Breast epithelium (tissue), 4 donors: Measurements from ENCODE around the gene ROR2. TPM values are rescaled to one million over a fixed set of nuclear protein-coding genes. Genes with fewer than 3 reads are reported as not detected.

Source experiments
- DNase-seq, 2 donors: peaks; one replicate each; pipeline ENCODE4 v3.0.0-alpha.2; 2019; ENCODE audit warnings: low spot score in 2 of 2
- H3K27ac ChIP-seq, 2 donors: fragments of 200-600 bp; sonication (generic) in 1 of 2; one replicate each; pipeline ENCODE4 v1.5.1; 2016 to 2019; ENCODE audit warnings: mild to moderate bottlenecking in 1 of 2
- H3K27me3 ChIP-seq, 2 donors: fragments of 200-600 bp; sonication (generic) in 1 of 2; one replicate each; pipeline versions ENCODE4 v1.5.1 to v1.6.0; 2017 to 2019; ENCODE audit warnings: control low read depth in 1 of 2, mild to moderate bottlenecking in 1 of 2
- H3K36me3 ChIP-seq: fragments of 200-600 bp; one replicate; pipeline ENCODE4 v1.5.1; 2019
- H3K4me1 ChIP-seq, 2 donors: fragments of 200-600 bp; sonication (generic); one replicate each; pipeline ENCODE4 v1.5.1; 2016 to 2019; ENCODE audit warnings: control low read depth in 1 of 2
- H3K4me3 ChIP-seq, 3 donors: fragments of 200-600 bp; sonication (generic); 1 replicate in 2 of 3; 2 replicates in 1 of 3; pipeline ENCODE4 v1.5.1; 2016 to 2019; ENCODE audit warnings: mild to moderate bottlenecking in 3 of 3, moderate library complexity in 2 of 3
- H3K9me3 ChIP-seq, 2 donors: fragments of 200-600 bp; sonication (generic) in 1 of 2; one replicate each; pipeline ENCODE4 v1.5.1; 2016 to 2019; ENCODE audit warnings: control low read depth in 1 of 2
- CTCF ChIP-seq, 3 donors: fragments of 450-650 bp; IDR thresholded peaks; one replicate each; pipeline ENCODE4 v1.5.1; 2016 to 2017; ENCODE audit warnings: antibody characterized with exemption in 3 of 3, mild to moderate bottlenecking in 3 of 3, moderate library complexity in 3 of 3
- POLR2A ChIP-seq: fragments of 450-650 bp; IDR thresholded peaks from one replicate; pipeline ENCODE4 v1.6.1; 2016; ENCODE audit warnings: antibody characterized with exemption, mild to moderate bottlenecking, moderate library complexity
- POLR2AphosphoS5 ChIP-seq, 3 donors: sonication (generic); formaldehyde crosslinking; IDR thresholded peaks; one replicate each; pipeline ENCODE4 v1.6.1; 2017; ENCODE audit warnings: antibody characterized with exemption in 3 of 3
- intact Hi-C: fragments of 100-400 bp; cut with DNase I; formaldehyde crosslinking; loops from one replicate; pipeline ENCODE4 v1.15.1; 2023; ENCODE audit warnings: low total_unique reads
- total RNA-seq, 3 donors: library from RNA; depleted of rRNA; stranded (reverse); fragments of >200 nt; gene quantifications; one replicate each; pipeline ENCODE4 v1.1.0, GENCODE V29; 2016

The ROR2 gene
- total RNA-seq, 3 donors from 2014 or later = 2.1 to 25.6 (median 10.2) TPM

- Histone ChIP-seq H3K9me3 (peaks cover 0 to under 1% of the 10 kb centered on the region in 2 donors), H3K27ac (peak overlapping the region; percentile 73 to 90), H3K36me3 (no peaks in the 10 kb centered on the region), H3K4me3 (peak overlapping the region in 1 of 3 donors; percentile 43), H3K4me1 (no peaks in the 10 kb centered on the region), H3K27me3 (no peaks in the 10 kb centered on the region)
- intact Hi-C loops = no loop called here
- TF ChIP-seq CTCF (IDR thresholded peaks at IDR 0.05) = no peak
- no peak for TF ChIP-seq POLR2A
- TF ChIP-seq POLR2AphosphoS5 (IDR thresholded peaks at IDR 0.05) = no peak
- DNase-seq = no peak
These were observed 132.9 kb downstream of the ROR2 start for GRCh38 chr9:91817106-91817492.

GRCh38 chr9:91816356-91816755 lies 133.7 kb downstream of the ROR2 start:
- TF ChIP-seq POLR2A (no peak), POLR2AphosphoS5 (IDR thresholded peaks at IDR 0.05) (no peak), CTCF (IDR thresholded peaks at IDR 0.05) (no peak)
- intact Hi-C loops = no loop called here
- no peaks in the 10 kb centered on the region for H3K27me3 ChIP-seq
- no peaks in the 10 kb centered on the region for H3K4me1 ChIP-seq
- no peaks in the 10 kb centered on the region for H3K9me3 ChIP-seq
- no peak for DNase-seq
- H3K36me3 ChIP-seq = no peaks in the 10 kb centered on the region
- H3K27ac ChIP-seq = peak overlapping the region; percentile 73 to 90
- H3K4me3 ChIP-seq = no peak overlapping the region

- TF ChIP-seq CTCF (IDR thresholded peaks at IDR 0.05) (no peak), POLR2AphosphoS5 (IDR thresholded peaks at IDR 0.05) (no peak), POLR2A (no peak)
- no peaks in the 10 kb centered on the region for H3K27me3 ChIP-seq
These were observed 134.1 kb downstream of the ROR2 start for GRCh38 chr9:91815896-91816295.

DNA sequence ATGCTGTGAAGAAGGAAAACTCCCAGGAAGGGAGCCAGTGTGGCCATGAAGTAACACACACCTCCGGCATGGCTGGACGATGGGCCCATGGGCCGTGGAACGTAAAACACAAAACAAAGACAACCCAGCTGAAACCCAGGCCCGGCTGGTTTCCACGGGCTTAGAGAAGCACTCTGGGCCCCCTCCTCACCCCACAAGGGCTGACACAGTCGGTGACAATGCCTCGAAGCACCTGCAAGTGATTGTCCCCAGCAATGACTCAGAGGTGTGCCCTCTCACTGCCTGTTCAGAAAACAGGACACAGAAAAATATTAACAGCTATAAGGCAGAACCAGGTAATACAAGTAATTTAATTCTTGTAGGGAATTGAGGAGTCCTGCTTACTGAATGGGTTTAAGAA lies 135.3 kb downstream of the ROR2 start:
- Histone ChIP-seq H3K9me3 (no peaks in the 10 kb centered on the region), H3K4me3 (no peak overlapping the region), H3K27ac (no peak overlapping the region), H3K36me3 (no peaks in the 10 kb centered on the region), H3K27me3 (no peaks in the 10 kb centered on the region), H3K4me1 (no peaks in the 10 kb centered on the region)
- intact Hi-C loops = no loop called here
- DNase-seq = no peak
- no peak for TF ChIP-seq POLR2AphosphoS5 (IDR thresholded peaks at IDR 0.05)
- no peak for TF ChIP-seq CTCF (IDR thresholded peaks at IDR 0.05)
- no peak for TF ChIP-seq POLR2A

More at GRCh38 chr9:91815896-91816295, 134.1 kb downstream of the ROR2 start:
- Histone ChIP-seq H3K9me3 (no peaks in the 10 kb centered on the region), H3K4me1 (no peaks in the 10 kb centered on the region), H3K36me3 (no peaks in the 10 kb centered on the region), H3K27ac (peak overlapping the region in 1 of 2 donors; percentile 90), H3K4me3 (no peak overlapping the region)
- no peak for DNase-seq
- intact Hi-C loops = no loop called here

GRCh38 chr9:91814201-91814600 lies 135.8 kb downstream of the ROR2 start:
- intact Hi-C loops = no loop called here
- no peak overlapping the region for H3K4me3 ChIP-seq
- no peaks in the 10 kb centered on the region for H3K4me1 ChIP-seq
- no peak for DNase-seq
- no peak overlapping the region for H3K27ac ChIP-seq
- H3K27me3 ChIP-seq = no peaks in the 10 kb centered on the region
- no peaks in the 10 kb centered on the region for H3K36me3 ChIP-seq
- no peaks in the 10 kb centered on the region for H3K9me3 ChIP-seq
- no peak for TF ChIP-seq POLR2AphosphoS5 (IDR thresholded peaks at IDR 0.05)
- TF ChIP-seq CTCF (IDR thresholded peaks at IDR 0.05) = no peak
- TF ChIP-seq POLR2A = no peak
